ENCODE measurements around the gene PRLR. TPM values are rescaled to one million over a fixed set of nuclear protein-coding genes. Genes with fewer than 3 reads are reported as not detected.

Gene PRLR
- total and polyA plus RNA-seq, 2 of the 8 experiments (the other 6 are each of a cell fraction or from before 2014, with no cell fraction given) = 0.53 to 2.5 TPM

GRCh38 chr5:35134278-35135030, 95.8 kb downstream of the PRLR start:
- no peak overlapping the region for H3K4me2 ChIP-seq (ENCODE audit: insufficient read depth in 1 of 2, low read depth in 2 of 2, low read length in 2 of 2)
- 83% methylated on average over 8 of the region's 9 CpGs; no CpG with 5 or more reads in 1 of the 2 experiments for WGBS, 2 experiments (ENCODE audit: extremely low coverage in 1 of 2, insufficient coverage in 1 of 2, insufficient read length in 1 of 2, insufficient replicate concordance in 2 of 2, low coverage in 1 of 2, low lambda C conversion rate in 2 of 2, missing lambda C conversion rate in 1 of 2)
- FAIRE-seq (no peak), DNase-seq (ENCODE audit: low read depth in 1 of 2, low spot score in 2 of 2) (no peak)
- H3K79me1 ChIP-seq (ENCODE audit: low read depth, low read length) = no peaks in the 10 kb centered on the region
- POLR2A ChIA-PET (ENCODE audit: partially characterized antibody) = no interaction called here
- H3K36me3 ChIP-seq (ENCODE audit: control insufficient read depth in 2 of 4, insufficient read depth in 4 of 4, low read length in 3 of 4) = no peaks in the 10 kb centered on the region
- no peak overlapping the region for H3K9ac ChIP-seq (replicated peaks in 1 of 4; ENCODE audit: extremely low read depth in 1 of 4, low read depth in 3 of 4, low read length in 3 of 4)
- no peak overlapping the region for H3K23ac ChIP-seq (ENCODE audit: insufficient read length)
- H3K4me3 ChIP-seq (ENCODE audit: extremely low read depth in 1 of 4, insufficient read depth in 2 of 4, low read depth in 3 of 4, low read length in 4 of 4) = no peak overlapping the region
- no peak overlapping the region for H2BK12ac ChIP-seq (ENCODE audit: low read depth, low read length)
- no peaks in the 10 kb centered on the region for H3K27me3 ChIP-seq (replicated peaks in 1 of 4; ENCODE audit: control insufficient read depth in 3 of 4, extremely low read depth in 1 of 4, insufficient read depth in 3 of 4, low read length in 3 of 4)
- H3K27ac ChIP-seq (ENCODE audit: low read depth, low read length) = no peak overlapping the region
- H3K56ac ChIP-seq (replicated peaks; ENCODE audit: insufficient read length, low read depth, low read length) = no peak overlapping the region
- no peak overlapping the region for H2BK15ac ChIP-seq (ENCODE audit: low read length)
- H3K9me3 ChIP-seq (ENCODE audit: insufficient read depth in 2 of 2, low read depth in 1 of 2, low read length in 1 of 2) = no peaks in the 10 kb centered on the region
- H3K4me1 ChIP-seq (replicated peaks in 1 of 4; ENCODE audit: control insufficient read depth in 3 of 4, insufficient read depth in 4 of 4, low read length in 3 of 4) = no peaks in the 10 kb centered on the region
- no peak overlapping the region for H2BK5ac ChIP-seq (ENCODE audit: low read depth, low read length)
- H2AK5ac ChIP-seq (ENCODE audit: low read depth, low read length) = no peak overlapping the region
- no peak overlapping the region for H2BK20ac ChIP-seq (ENCODE audit: low read length)
- H4K5ac ChIP-seq (ENCODE audit: insufficient read length, low read depth, low read length) = no peak overlapping the region
- H2AFZ ChIP-seq (ENCODE audit: low read length) = no peak overlapping the region
- H3K14ac ChIP-seq (ENCODE audit: insufficient read length) = no peak overlapping the region
- no peaks in the 10 kb centered on the region for H4K20me1 ChIP-seq (replicated peaks in 1 of 2; ENCODE audit: control insufficient read depth in 1 of 2, insufficient read depth in 2 of 2, low read length in 2 of 2)
- H3K18ac ChIP-seq (ENCODE audit: extremely low read depth, low read length) = no peak overlapping the region
- CTCF ChIA-PET (ENCODE audit: partially characterized antibody) = interaction anchor here (1.2 kb wide), 1 partner anchor 16 kb away, joined by 6 read pairs; no protein-coding TSS in a partner anchor
- no peaks in the 10 kb centered on the region for H3K23me2 ChIP-seq (ENCODE audit: low read depth, low read length)
- no peak overlapping the region for H3K4ac ChIP-seq (replicated peaks; ENCODE audit: insufficient read length, low read depth, low read length)
- H2BK120ac ChIP-seq (replicated peaks; ENCODE audit: low read depth, low read length) = no peak overlapping the region
- H3K79me2 ChIP-seq (ENCODE audit: control insufficient read depth in 1 of 2, insufficient read depth in 2 of 2, low read length in 2 of 2) = no peaks in the 10 kb centered on the region
- H4K8ac ChIP-seq (ENCODE audit: extremely low read depth, insufficient read depth, low read length) = no peak overlapping the region
- no peak overlapping the region for H4K91ac ChIP-seq (replicated peaks; ENCODE audit: insufficient read length, low read length)
- TF ChIP-seq POU5F1 (IDR thresholded peaks at IDR 0.05; ENCODE audit: low read depth, low read length) = no peak
- TF ChIP-seq MAX (IDR thresholded peaks at IDR 0.05) = no peak
- no peak for TF ChIP-seq POLR2AphosphoS5 (IDR thresholded peaks at IDR 0.05; ENCODE audit: low read depth, low read length)
- no peak for TF ChIP-seq SUZ12 (IDR thresholded peaks at IDR 0.05; ENCODE audit: low read length)
- TF ChIP-seq PHF8 (conservative IDR thresholded peaks at IDR 0.05; ENCODE audit: low read depth, low read length) = no peak
- TF ChIP-seq E2F6 (IDR thresholded peaks at IDR 0.05) = no peak
- no peak for TF ChIP-seq TAF7 (optimal IDR thresholded peaks at IDR 0.05; ENCODE audit: borderline replicate concordance, low read depth, low read length)
- no peak for TF ChIP-seq POLR2A (IDR thresholded peaks at IDR 0.05; ENCODE audit: control extremely low read depth in 1 of 2, low read depth in 2 of 2, low read length in 2 of 2)
- no peak for TF ChIP-seq HDAC6 (IDR thresholded peaks at IDR 0.05; ENCODE audit: low read depth, low read length)
- TF ChIP-seq RXRA (IDR thresholded peaks at IDR 0.05; ENCODE audit: insufficient read depth, low read depth, low read length) = no peak
- no peak for TF ChIP-seq RAD21 (IDR thresholded peaks at IDR 0.05 in 1 of 2, conservative IDR thresholded peaks at IDR 0.05 in 1 of 2; ENCODE audit: low read depth in 2 of 2, low read length in 2 of 2)
- no peak for TF ChIP-seq EGR1 (IDR thresholded peaks at IDR 0.05; ENCODE audit: borderline replicate concordance, low read depth, low read length)
